Chondrocyte (in vitro differentiated cells): Measurements from ENCODE around the gene OR7C2. TPM values are rescaled to one million over a fixed set of nuclear protein-coding genes. Genes with fewer than 3 reads are reported as not detected.

Experiments used
- DNase-seq: peaks from one replicate; pipeline ENCODE4 v3.0.0; 2021; ENCODE audit warnings: mixed read lengths, low spot score
- H3K27ac Mint-ChIP-seq: one replicate; pipeline ENCODE4 v1.8.0; 2021; ENCODE audit warnings: mild to moderate bottlenecking, moderate library complexity, mixed read lengths; ENCODE audit not compliant: unreplicated experiment
- H3K27me3 Mint-ChIP-seq: 2 replicates; pipeline ENCODE4 v1.8.0; 2021; ENCODE audit warnings: low read depth, mixed read lengths
- H3K36me3 Mint-ChIP-seq: 2 replicates; pipeline ENCODE4 v1.8.0; 2021; ENCODE audit warnings: low read depth, mixed read lengths
- H3K4me1 Mint-ChIP-seq: 2 replicates; pipeline ENCODE4 v1.8.0; 2021; ENCODE audit warnings: low read depth, mild to moderate bottlenecking, mixed read lengths
- H3K4me3 Mint-ChIP-seq: one replicate; pipeline ENCODE4 v1.8.0; 2021; ENCODE audit warnings: mild to moderate bottlenecking, moderate library complexity, mixed read lengths; ENCODE audit not compliant: unreplicated experiment
- H3K9me3 Mint-ChIP-seq: 2 replicates; pipeline ENCODE4 v1.8.0; 2021; ENCODE audit warnings: low read depth, mixed read lengths
- CTCF ChIP-seq: fragments of 200-600 bp; sonication (generic); IDR thresholded peaks from 2 replicates; pipeline ENCODE4 v1.5.0; 2021; ENCODE audit warnings: antibody characterized with exemption, mild to moderate bottlenecking, moderate library complexity
- long read RNA-seq: library from polyadenylated mRNA; stranded (forward); transcript quantifications from one replicate; pipeline ENCODE4 v2.0.0, GENCODE V29; 2021
- total RNA-seq: library from RNA; stranded (reverse); gene quantifications from 3 replicates; pipeline ENCODE4 v1.2.1, GENCODE V29; 2021

The OR7C2 gene
- not detected in 3 replicates for total RNA-seq
- long read RNA-seq: 0 reads

GRCh38 chr19:14941189-14941588 is at the start of gene OR7C2:
OR7C2 (plus strand) TSS chr19:14941489; CDS start chr19:14941489, 0 bp downstream.
- no peaks in the 10 kb centered on the region for H3K4me1 Mint-ChIP-seq
- H3K27ac Mint-ChIP-seq: no peak within 1 kb of the TSS
- no peak within 1 kb of the TSS for H3K4me3 Mint-ChIP-seq
- H3K9me3 Mint-ChIP-seq: no peaks in the 10 kb centered on the region
- TF ChIP-seq CTCF: no peak
- H3K36me3 Mint-ChIP-seq: no peaks in the 10 kb centered on the region
- no peaks in the 10 kb centered on the region for H3K27me3 Mint-ChIP-seq
- no peak for DNase-seq

GRCh38 chr19:14901675-14902260 is 39.5 kb upstream of the OR7C2 start:
- Mint-ChIP-seq H3K9me3 (no peaks in the 10 kb centered on the region), H3K4me1 (no peaks in the 10 kb centered on the region), H3K36me3 (no peaks in the 10 kb centered on the region), H3K27ac (no peak overlapping the region), H3K27me3 (peaks cover 12% of the 10 kb centered on the region), H3K4me3 (no peak overlapping the region)
- no peak for TF ChIP-seq CTCF
- no peak for DNase-seq

GRCh38 chr19:14906711-14907110 is 34.6 kb upstream of the OR7C2 start:
- Mint-ChIP-seq H3K27me3 (peaks cover 12% of the 10 kb centered on the region), H3K4me1 (no peaks in the 10 kb centered on the region), H3K9me3 (no peaks in the 10 kb centered on the region), H3K36me3 (no peaks in the 10 kb centered on the region), H3K4me3 (no peak overlapping the region), H3K27ac (no peak overlapping the region)
- no peak for TF ChIP-seq CTCF
- no peak for DNase-seq

GRCh38 chr19:14915116-14915515 is 26.2 kb upstream of the OR7C2 start:
- Mint-ChIP-seq H3K4me3 (no peak overlapping the region), H3K27ac (no peak overlapping the region), H3K9me3 (no peaks in the 10 kb centered on the region), H3K4me1 (no peaks in the 10 kb centered on the region), H3K36me3 (no peaks in the 10 kb centered on the region), H3K27me3 (peaks cover 14% of the 10 kb centered on the region)
- TF ChIP-seq CTCF: no peak
- DNase-seq: no peak

GRCh38 chr19:14916848-14917247 is 24.4 kb upstream of the OR7C2 start:
- Mint-ChIP-seq H3K27ac (no peak overlapping the region), H3K27me3 (peaks cover 15% of the 10 kb centered on the region), H3K36me3 (no peaks in the 10 kb centered on the region), H3K9me3 (no peaks in the 10 kb centered on the region), H3K4me1 (no peaks in the 10 kb centered on the region), H3K4me3 (no peak overlapping the region)
- TF ChIP-seq CTCF: no peak
- DNase-seq: no peak
